CD8-positive, alpha-beta memory T cell (primary cell): Measurements from ENCODE around the gene SELENOK. TPM values are rescaled to one million over a fixed set of nuclear protein-coding genes. Genes with fewer than 3 reads are reported as not detected.
A peak's percentile ranks its signal among the peaks of the same experiment; 100 is the strongest.

Experiments
- CTCF ChIA-PET: fragments of 350-600 bp; sonication (Branson Sonifier 250); formaldehyde crosslinking; loops from one replicate; lab custom pipeline; 2021; ENCODE audit warnings: antibody characterized with exemption; lab: Charles Lee
- POLR2A ChIA-PET: fragments of 350-600 bp; sonication (Branson Sonifier 250); formaldehyde crosslinking; loops from one replicate; lab custom pipeline; 2021; ENCODE audit warnings: antibody characterized with exemption; lab: Charles Lee
- DNase-seq, 5 donors: peaks; one replicate each; pipeline versions ENCODE4 v3.0.0 to v3.0.0-alpha.2; 2020 to 2022; ENCODE audit warnings: mixed read lengths in 1 of 5
- H3K27ac ChIP-seq: one replicate; pipeline ENCODE4 v1.7.0; 2013; ENCODE audit warnings: low read depth, mild to moderate bottlenecking, low read length, moderate library complexity
- H3K27me3 ChIP-seq: 2 replicates; pipeline ENCODE4 v1.7.0; 2013; ENCODE audit warnings: low read length, mild to moderate bottlenecking; ENCODE audit not compliant: insufficient read depth, poor library complexity, severe bottlenecking
- H3K36me3 ChIP-seq: 2 replicates; pipeline ENCODE4 v1.7.0; 2013; ENCODE audit warnings: mild to moderate bottlenecking, low read length, moderate library complexity; ENCODE audit not compliant: insufficient read depth
- H3K4me1 ChIP-seq: 2 replicates; pipeline ENCODE4 v1.7.0; 2013; ENCODE audit warnings: mild to moderate bottlenecking, low read length, moderate library complexity; ENCODE audit not compliant: insufficient read depth
- H3K4me3 ChIP-seq: 2 replicates; pipeline ENCODE4 v1.7.0; 2013; ENCODE audit warnings: mild to moderate bottlenecking, low read length
- H3K9me3 ChIP-seq: 2 replicates; pipeline ENCODE4 v1.7.0; 2013; ENCODE audit warnings: mild to moderate bottlenecking, low read length
- H3K27ac Mint-ChIP-seq, 8 donors: one replicate each; pipeline ENCODE4 v1.8.0; 2020 to 2021; ENCODE audit warnings: mixed read lengths in 8 of 8, mild to moderate bottlenecking in 6 of 8, inconsistent platforms in 3 of 8, moderate library complexity in 3 of 8
- H3K27me3 Mint-ChIP-seq, 2 donors: one replicate each; pipeline ENCODE4 v1.8.0; 2020 to 2021; ENCODE audit warnings: mixed read lengths in 2 of 2, mild to moderate bottlenecking in 1 of 2, moderate library complexity in 1 of 2
- H3K36me3 Mint-ChIP-seq, 3 donors: one replicate each; pipeline ENCODE4 v1.8.0; 2020 to 2021; ENCODE audit warnings: mixed read lengths in 3 of 3, inconsistent platforms in 1 of 3, mild to moderate bottlenecking in 1 of 3
- H3K4me1 Mint-ChIP-seq, 3 donors: one replicate each; pipeline ENCODE4 v1.8.0; 2020 to 2021; ENCODE audit warnings: mixed read lengths in 3 of 3, inconsistent platforms in 1 of 3, mild to moderate bottlenecking in 1 of 3
- H3K4me3 Mint-ChIP-seq, 7 donors: one replicate each; pipeline ENCODE4 v1.8.0; 2020 to 2021; ENCODE audit warnings: mixed read lengths in 7 of 7, mild to moderate bottlenecking in 6 of 7, moderate library complexity in 4 of 7, inconsistent platforms in 2 of 7
- H3K9me3 Mint-ChIP-seq, 5 donors: one replicate each; pipeline ENCODE4 v1.8.0; 2020 to 2022; ENCODE audit warnings: mixed read lengths in 5 of 5, mild to moderate bottlenecking in 3 of 5, moderate library complexity in 2 of 5, inconsistent platforms in 1 of 5
- polyA plus RNA-seq: library from polyadenylated mRNA; unstranded; fragments of 300-500 nt; fragmentation: Illumina TruSeq; gene quantifications from one replicate; pipeline ENCODE4 v1.2.3, GENCODE V29; 2021
- total RNA-seq, 2 experiments: library from RNA; stranded (reverse); gene quantifications; one replicate each; pipeline ENCODE4 v1.2.3, GENCODE V29; 2021

Gene SELENOK
- total and polyA plus RNA-seq, 3 experiments from 2014 or later: 50.5 to 157 (median 58.0) TPM

GRCh38 chr3:53844262-53845102 lies 47.2 kb downstream of the SELENOK start:
- H3K36me3 ChIP-seq: no peaks in the 10 kb centered on the region
- ChIA-PET POLR2A (no interaction called here), CTCF (no interaction called here)
- Mint-ChIP-seq H3K36me3 (no peaks in the 10 kb centered on the region), H3K4me1 (peaks cover 8 to 17% (median 9%) of the 10 kb centered on the region in 3 donors), H3K27ac (peak overlapping the region in 1 of 8 donors; percentile 63), H3K4me3 (peak overlapping the region in 4 of 7 donors; percentile 54 to 86 (median 60)), H3K27me3 (peaks cover 31 to 56% of the 10 kb centered on the region in 2 donors), H3K9me3 (no peaks in the 10 kb centered on the region)
- H3K27ac ChIP-seq: no peak overlapping the region
- DNase-seq: no peak
- H3K4me3 ChIP-seq: no peak overlapping the region
- H3K4me1 ChIP-seq: no peaks in the 10 kb centered on the region
- H3K27me3 ChIP-seq: peaks cover 14% of the 10 kb centered on the region
- no peaks in the 10 kb centered on the region for H3K9me3 ChIP-seq

GRCh38 chr3:53843195-53844177 lies 48.2 kb downstream of the SELENOK start:
- H3K27ac Mint-ChIP-seq: peak overlapping the region in 1 of 8 donors; percentile 63
- no peaks in the 10 kb centered on the region for H3K9me3 Mint-ChIP-seq
- H3K4me1 ChIP-seq: no peaks in the 10 kb centered on the region
- H3K27me3 Mint-ChIP-seq: peaks cover 29 to 54% of the 10 kb centered on the region in 2 donors
- H3K36me3 ChIP-seq: no peaks in the 10 kb centered on the region
- no peak overlapping the region for H3K27ac ChIP-seq
- H3K4me3 ChIP-seq: no peak overlapping the region
- H3K4me1 Mint-ChIP-seq: peaks cover 8 to 17% (median 9%) of the 10 kb centered on the region in 3 donors
- DNase-seq: no peak
- POLR2A ChIA-PET: no interaction called here
- CTCF ChIA-PET: no interaction called here
- no peak overlapping the region for H3K4me3 Mint-ChIP-seq
- peaks cover 14% of the 10 kb centered on the region for H3K27me3 ChIP-seq
- H3K9me3 ChIP-seq: no peaks in the 10 kb centered on the region
- H3K36me3 Mint-ChIP-seq: no peaks in the 10 kb centered on the region

- POLR2A ChIA-PET: no interaction called here
- H3K27me3 Mint-ChIP-seq: peaks cover 33 to 51% of the 10 kb centered on the region in 2 donors
- H3K4me1 ChIP-seq: no peaks in the 10 kb centered on the region
- H3K27me3 ChIP-seq: peaks cover 14% of the 10 kb centered on the region
- H3K36me3 Mint-ChIP-seq: no peaks in the 10 kb centered on the region
- no peaks in the 10 kb centered on the region for H3K36me3 ChIP-seq
- no peak overlapping the region for H3K27ac ChIP-seq
- CTCF ChIA-PET: no interaction called here
- H3K4me3 ChIP-seq: no peak overlapping the region
- H3K9me3 Mint-ChIP-seq: no peaks in the 10 kb centered on the region
- no peaks in the 10 kb centered on the region for H3K9me3 ChIP-seq
- DNase-seq: no peak
- peak overlapping the region in 1 of 7 donors; percentile 36 for H3K4me3 Mint-ChIP-seq
- peaks cover 8 to 17% (median 9%) of the 10 kb centered on the region in 3 donors for H3K4me1 Mint-ChIP-seq
- H3K27ac Mint-ChIP-seq: peak overlapping the region in 1 of 8 donors; percentile 21
Measured at GRCh38 chr3:53842436-53843194, 49.0 kb downstream of the SELENOK start.

- H3K27ac Mint-ChIP-seq: no peak overlapping the region
- DNase-seq: no peak
- ChIA-PET POLR2A (no interaction called here), CTCF (no interaction called here)
- H3K27ac ChIP-seq: no peak overlapping the region
- H3K36me3 Mint-ChIP-seq: no peaks in the 10 kb centered on the region
- no peaks in the 10 kb centered on the region for H3K9me3 Mint-ChIP-seq
- H3K4me1 Mint-ChIP-seq: peaks cover 0 to 9% (median 2%) of the 10 kb centered on the region in 3 donors
- peaks cover 26 to 42% of the 10 kb centered on the region in 2 donors for H3K27me3 Mint-ChIP-seq
- no peak overlapping the region for H3K4me3 ChIP-seq
- H3K9me3 ChIP-seq: no peaks in the 10 kb centered on the region
- no peaks in the 10 kb centered on the region for H3K4me1 ChIP-seq
- H3K4me3 Mint-ChIP-seq: no peak overlapping the region
- no peaks in the 10 kb centered on the region for H3K36me3 ChIP-seq
- H3K27me3 ChIP-seq: peaks cover 14% of the 10 kb centered on the region
Measured at GRCh38 chr3:53841296-53841695, 50.4 kb downstream of the SELENOK start.

GRCh38 chr3:53837331-53837730 lies 54.3 kb downstream of the SELENOK start:
- DNase-seq: no peak
- Histone ChIP-seq H3K27me3 (no peaks in the 10 kb centered on the region), H3K4me3 (no peak overlapping the region), H3K9me3 (no peaks in the 10 kb centered on the region), H3K36me3 (no peaks in the 10 kb centered on the region), H3K27ac (no peak overlapping the region), H3K4me1 (no peaks in the 10 kb centered on the region)
- no peaks in the 10 kb centered on the region for H3K4me1 Mint-ChIP-seq
- H3K9me3 Mint-ChIP-seq: no peaks in the 10 kb centered on the region
- ChIA-PET POLR2A (no interaction called here), CTCF (no interaction called here)
- H3K27ac Mint-ChIP-seq: no peak overlapping the region
- no peak overlapping the region for H3K4me3 Mint-ChIP-seq
- peaks cover 5 to 12% of the 10 kb centered on the region in 2 donors for H3K27me3 Mint-ChIP-seq
- H3K36me3 Mint-ChIP-seq: no peaks in the 10 kb centered on the region

- POLR2A ChIA-PET: no interaction called here
- Mint-ChIP-seq H3K4me1 (no peaks in the 10 kb centered on the region), H3K27me3 (peaks cover 3 to 10% of the 10 kb centered on the region in 2 donors), H3K27ac (no peak overlapping the region), H3K4me3 (no peak overlapping the region), H3K36me3 (no peaks in the 10 kb centered on the region), H3K9me3 (no peaks in the 10 kb centered on the region)
- Histone ChIP-seq H3K36me3 (no peaks in the 10 kb centered on the region), H3K4me3 (no peak overlapping the region), H3K27ac (no peak overlapping the region), H3K4me1 (no peaks in the 10 kb centered on the region), H3K9me3 (no peaks in the 10 kb centered on the region), H3K27me3 (no peaks in the 10 kb centered on the region)
- DNase-seq: no peak
- CTCF ChIA-PET: no interaction called here
Measured at GRCh38 chr3:53836084-53836872, 55.4 kb downstream of the SELENOK start.

GRCh38 chr3:53835257-53835656 lies 56.4 kb downstream of the SELENOK start:
- POLR2A ChIA-PET: no interaction called here
- Mint-ChIP-seq H3K4me1 (no peaks in the 10 kb centered on the region), H3K4me3 (no peak overlapping the region), H3K9me3 (no peaks in the 10 kb centered on the region), H3K27ac (no peak overlapping the region), H3K27me3 (peaks cover 3 to 10% of the 10 kb centered on the region in 2 donors), H3K36me3 (no peaks in the 10 kb centered on the region)
- Histone ChIP-seq H3K9me3 (no peaks in the 10 kb centered on the region), H3K4me1 (no peaks in the 10 kb centered on the region), H3K36me3 (no peaks in the 10 kb centered on the region), H3K27ac (no peak overlapping the region), H3K27me3 (no peaks in the 10 kb centered on the region), H3K4me3 (no peak overlapping the region)
- CTCF ChIA-PET: no interaction called here
- DNase-seq: no peak
